22Rv1 (cell line): ENCODE measurements around the gene COBL.

ENCODE experiments used
- H3K27ac ChIP-seq: fragments of 450-650 bp; 2 replicates; pipeline ENCODE4 v1.5.1; 2017
- ZFX ChIP-seq: fragments of 450-650 bp; IDR thresholded peaks from 2 replicates; pipeline ENCODE4 v1.6.1; 2017; ENCODE audit warnings: antibody characterized with exemption, borderline replicate concordance
- TF ChIP-seq, protein P1 (sequence below): fragments of 450-650 bp; IDR thresholded peaks from 2 replicates; pipeline ENCODE4 v1.5.1; 2017; ENCODE audit warnings: mild to moderate bottlenecking

Gene COBL

DNA sequence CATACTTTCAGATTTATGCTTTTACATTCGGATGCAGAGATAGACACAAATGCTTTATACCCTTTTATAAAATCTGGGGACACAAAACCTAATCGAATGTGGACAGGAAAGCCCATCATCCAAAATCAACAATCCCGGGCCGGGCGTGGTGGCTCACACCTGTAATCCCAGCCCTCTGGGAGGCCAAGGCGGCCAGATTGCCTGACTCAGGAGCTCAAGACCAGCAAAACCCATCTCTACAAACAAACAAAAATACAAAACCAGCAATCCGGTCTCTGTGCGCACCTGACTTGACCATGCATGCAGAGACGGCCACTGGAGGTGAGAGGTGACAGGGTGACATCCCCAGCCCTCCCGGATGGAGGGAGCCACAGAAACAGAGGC, 13.5 kb downstream of the COBL start:
- TF ChIP-seq, protein P1, sequence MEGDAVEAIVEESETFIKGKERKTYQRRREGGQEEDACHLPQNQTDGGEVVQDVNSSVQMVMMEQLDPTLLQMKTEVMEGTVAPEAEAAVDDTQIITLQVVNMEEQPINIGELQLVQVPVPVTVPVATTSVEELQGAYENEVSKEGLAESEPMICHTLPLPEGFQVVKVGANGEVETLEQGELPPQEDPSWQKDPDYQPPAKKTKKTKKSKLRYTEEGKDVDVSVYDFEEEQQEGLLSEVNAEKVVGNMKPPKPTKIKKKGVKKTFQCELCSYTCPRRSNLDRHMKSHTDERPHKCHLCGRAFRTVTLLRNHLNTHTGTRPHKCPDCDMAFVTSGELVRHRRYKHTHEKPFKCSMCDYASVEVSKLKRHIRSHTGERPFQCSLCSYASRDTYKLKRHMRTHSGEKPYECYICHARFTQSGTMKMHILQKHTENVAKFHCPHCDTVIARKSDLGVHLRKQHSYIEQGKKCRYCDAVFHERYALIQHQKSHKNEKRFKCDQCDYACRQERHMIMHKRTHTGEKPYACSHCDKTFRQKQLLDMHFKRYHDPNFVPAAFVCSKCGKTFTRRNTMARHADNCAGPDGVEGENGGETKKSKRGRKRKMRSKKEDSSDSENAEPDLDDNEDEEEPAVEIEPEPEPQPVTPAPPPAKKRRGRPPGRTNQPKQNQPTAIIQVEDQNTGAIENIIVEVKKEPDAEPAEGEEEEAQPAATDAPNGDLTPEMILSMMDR: no peak
- TF ChIP-seq ZFX: no peak

DNA sequence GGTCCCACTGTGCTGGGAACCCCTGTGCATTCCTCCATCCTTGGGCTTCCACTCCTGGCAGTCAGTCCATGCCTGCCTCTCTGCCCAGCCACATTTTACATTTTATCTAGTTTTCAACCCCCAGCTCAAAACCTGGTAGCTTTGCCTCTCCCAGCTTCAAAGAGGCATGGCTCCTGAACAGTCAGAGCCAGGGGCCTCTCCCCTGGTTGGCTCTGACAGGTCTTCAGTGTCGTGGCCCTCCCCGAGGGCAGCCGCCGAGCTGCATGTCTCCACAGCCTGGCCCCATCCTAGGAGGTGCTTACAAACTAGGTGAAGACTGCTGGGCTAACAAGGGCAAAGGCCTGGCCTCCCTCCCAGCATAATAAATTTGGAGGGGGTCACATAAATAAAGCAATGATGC, 14.8 kb downstream of the COBL start:
- no peak for TF ChIP-seq ZFX
- TF ChIP-seq, protein P1: no peak

More for the DNA sequence above, 13.5 kb downstream of the COBL start:
- H3K27ac ChIP-seq: no peak overlapping the region

DNA sequence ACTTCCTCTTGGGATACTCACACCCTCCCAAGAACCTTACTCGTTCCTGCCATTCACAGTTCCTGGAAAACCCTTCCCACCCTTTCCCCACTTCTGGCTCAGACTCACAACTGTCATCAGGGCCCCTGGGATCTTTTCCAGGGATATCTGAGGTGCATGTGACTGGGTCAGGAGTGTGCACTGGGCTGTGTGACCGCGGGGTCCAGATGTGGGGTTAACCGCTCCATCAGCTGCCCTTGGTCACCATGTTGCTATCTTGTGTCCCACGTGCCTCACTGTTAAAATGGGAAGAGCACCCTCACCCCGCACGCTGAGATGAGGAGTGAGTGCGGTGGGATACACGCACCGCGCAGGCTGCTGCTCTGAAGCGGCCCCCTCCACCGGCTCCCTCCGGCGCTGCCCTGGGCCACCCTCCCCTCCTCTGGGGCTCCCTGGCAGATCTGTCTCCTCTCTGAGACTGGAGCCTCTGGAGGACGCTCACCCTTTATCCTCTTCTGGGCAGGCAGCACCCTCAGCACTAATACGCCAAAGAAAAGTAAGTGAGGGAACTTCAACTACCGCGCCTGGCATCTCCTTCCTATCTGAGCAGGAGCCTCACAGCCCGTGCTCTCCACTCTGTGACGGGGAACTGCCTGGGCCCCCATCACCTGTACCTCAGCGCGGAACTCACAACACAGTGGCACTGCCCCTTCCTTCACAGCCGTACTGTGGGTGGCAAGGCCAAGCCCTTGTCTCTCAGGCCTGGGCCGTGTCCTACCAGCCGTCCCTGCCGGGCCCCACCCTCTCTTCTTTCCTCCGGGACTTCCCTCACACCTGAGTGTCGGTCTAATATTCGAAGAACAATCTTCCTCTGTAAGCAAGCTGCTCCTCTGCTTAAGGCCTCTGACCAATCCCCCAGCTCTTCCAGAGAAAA, 15.6 kb downstream of the COBL start:
- no peak overlapping the region for H3K27ac ChIP-seq
- no peak for TF ChIP-seq ZFX
- TF ChIP-seq, protein P1: no peak

More for the DNA sequence above, 14.8 kb downstream of the COBL start:
- H3K27ac ChIP-seq: no peak overlapping the region

DNA sequence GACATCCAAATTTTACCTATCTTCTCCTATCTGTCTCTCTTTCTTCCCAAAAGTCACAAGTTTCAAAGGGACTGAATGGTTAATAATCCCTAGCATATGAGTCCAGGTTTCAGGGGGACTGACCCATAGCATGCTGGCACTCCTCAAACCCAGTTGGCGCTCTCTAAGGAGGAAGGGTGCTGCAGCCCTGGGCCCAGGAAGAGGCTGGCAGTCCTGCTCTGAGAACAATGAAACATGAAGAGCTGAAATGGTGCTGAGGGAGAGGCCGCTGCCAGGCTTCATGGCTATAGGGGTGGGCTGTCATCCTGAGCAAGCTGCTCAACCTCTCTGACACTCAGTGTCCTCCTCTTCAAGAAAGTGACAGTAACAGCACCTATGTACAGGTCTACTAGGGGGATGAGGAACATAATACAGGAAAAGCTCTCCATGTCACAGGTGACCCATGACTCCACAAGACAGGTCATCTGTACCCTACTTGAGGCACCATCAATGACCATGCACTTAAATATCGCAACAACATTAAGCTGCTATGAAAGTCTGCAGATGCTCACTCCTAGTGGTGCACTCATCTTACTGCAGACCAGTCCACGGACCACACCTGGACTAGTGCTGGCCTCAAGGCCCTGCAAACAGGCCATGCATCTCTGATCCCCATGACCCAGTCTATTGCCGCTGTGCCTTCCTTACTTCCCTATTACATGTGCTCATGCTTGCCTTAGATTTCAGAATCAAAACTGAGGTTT, 17.0 kb downstream of the COBL start:
- no peak overlapping the region for H3K27ac ChIP-seq
- TF ChIP-seq ZFX: no peak
- TF ChIP-seq, protein P1: 0 out of 2 replicates have a peak, but pooled peaks have one; percentile 12

- H3K27ac ChIP-seq: no peak overlapping the region
- no peak for TF ChIP-seq ZFX
- TF ChIP-seq, protein P1: no peak
These were observed 17.7 kb downstream of the COBL start for GRCh38 chr7:51298912-51299311.

DNA sequence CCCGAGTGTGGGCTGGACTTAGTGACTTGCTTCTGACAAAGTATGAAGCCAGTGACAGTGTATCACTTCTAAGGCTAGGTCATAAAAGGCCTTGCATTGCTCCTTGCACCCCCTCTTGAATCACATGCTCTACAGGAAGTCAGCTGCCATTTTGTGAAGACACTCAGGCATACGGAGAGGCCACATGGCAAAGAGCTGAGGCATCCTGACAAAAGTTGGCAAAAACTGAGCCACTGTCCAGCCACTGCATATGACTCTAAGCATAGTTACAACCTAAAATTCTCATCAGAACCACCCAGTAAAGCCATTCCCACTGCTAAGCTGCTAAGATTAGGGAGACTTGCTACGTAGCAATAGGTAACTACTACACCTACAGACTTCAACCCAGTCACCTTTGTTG, 18.6 kb downstream of the COBL start:
- TF ChIP-seq ZFX: no peak
- TF ChIP-seq, protein P1: no peak
- no peak overlapping the region for H3K27ac ChIP-seq
